A549 (cell line): ENCODE data around the gene SLC6A6. TPM values are rescaled to one million over a fixed set of nuclear protein-coding genes. Genes with fewer than 3 reads are reported as not detected.
A peak's percentile ranks its signal among the peaks of the same experiment; 100 is the strongest.
"Not testable (repeated sequence)": the region's sequence is repeated elsewhere in the genome, so short reads cannot be mapped to it uniquely, and the experiment has no call there.

Experiments used
- ATAC-seq, 2 experiments: fragments of 200-7000 bp in 1 of 2; fragments of >200 bp in 1 of 2; cut with Nextera tagmentation in 1 of 2; cut with Tn5 transposase in 1 of 2; 3 replicates each; pipeline versions ENCODE4 v1.8.0 to v1.9.1; 2018 to 2020; ENCODE audit warnings: mild to moderate bottlenecking in 1 of 2, moderate library complexity in 1 of 2
- CTCF ChIA-PET: fragments of 300-600 bp; sonication (Branson Sonifier 250); formaldehyde crosslinking; extraction: SDS; loops from one replicate; lab custom pipeline; 2021; ENCODE audit warnings: antibody characterized with exemption, inconsistent platforms; lab: Yijun Ruan, JAX
- POLR2A ChIA-PET: fragments of 350-600 bp; formaldehyde crosslinking; extraction: SDS; loops from one replicate; lab custom pipeline; 2021; ENCODE audit warnings: antibody characterized with exemption, inconsistent platforms; lab: Yijun Ruan, JAX
- DNase-seq, 2 experiments: peaks; one replicate each; pipeline versions ENCODE4 v3.0.0 to v3.0.0-alpha.2; 2011 to 2016; ENCODE audit warnings: low read depth in 1 of 2, low spot score in 1 of 2
- FAIRE-seq: peaks from 2 replicates; lab custom pipeline; 2011; peaks lifted over from hg19 to GRCh38; lab: Jason Lieb, UNC
- H3K27ac ChIP-seq, 2 experiments: fragments of >200 bp; sonication (Bioruptor Twin); formaldehyde crosslinking; 3 replicates each; pipeline ENCODE4 v1.5.1; 2016 to 2017
- H3K4me1 ChIP-seq: fragments of >200 bp; sonication (Bioruptor Twin); formaldehyde crosslinking; 3 replicates; pipeline ENCODE4 v1.6.1; 2016
- H3K4me2 ChIP-seq: fragments of >200 bp; sonication (Bioruptor Twin); formaldehyde crosslinking; 3 replicates; pipeline ENCODE4 v1.6.1; 2016
- H3K4me3 ChIP-seq: fragments of >200 bp; sonication (Bioruptor Twin); formaldehyde crosslinking; 3 replicates; pipeline ENCODE4 v1.5.1; 2016
- H3K9me3 ChIP-seq: fragments of >200 bp; sonication (Bioruptor Twin); formaldehyde crosslinking; 3 replicates; pipeline ENCODE4 v1.6.1; 2016
- CBX8 ChIP-seq: fragments of 200-600 bp; sonication (generic); IDR thresholded peaks from 2 replicates; pipeline ENCODE4 v1.6.1; 2016
- CHD2 ChIP-seq: fragments of 150-350 bp; IDR thresholded peaks from 2 replicates; pipeline ENCODE4 v1.6.1; 2014; ENCODE audit warnings: low read length; ENCODE audit not compliant: partially characterized antibody
- CHD4 ChIP-seq: fragments of 200-600 bp; sonication (generic); IDR thresholded peaks from 2 replicates; pipeline ENCODE4 v1.6.1; 2016; ENCODE audit warnings: antibody characterized with exemption, mild to moderate bottlenecking, borderline replicate concordance
- EHF ChIP-seq: fragments of 250-450 bp; sonication (Bioruptor Pico); IDR thresholded peaks from 2 replicates; pipeline ENCODE4 v1.5.0; 2020; ENCODE audit warnings: mild to moderate bottlenecking
- EP300 ChIP-seq, 2 experiments: fragments of >200 bp; sonication (Bioruptor Twin); formaldehyde crosslinking; IDR thresholded peaks; 2 replicates in 1 of 2; 3 replicates in 1 of 2; pipeline ENCODE4 v1.6.1; 2016 to 2017
- HOXA7 ChIP-seq: fragments of 250-450 bp; sonication (Bioruptor Pico); IDR thresholded peaks from 2 replicates; pipeline ENCODE4 v1.5.0; 2020; ENCODE audit warnings: mild to moderate bottlenecking, moderate library complexity
- JUNB ChIP-seq: fragments of >200 bp; sonication (Bioruptor Twin); formaldehyde crosslinking; IDR thresholded peaks from 2 replicates; pipeline ENCODE4 v1.6.1; 2016
- KDM1A ChIP-seq: fragments of 200-600 bp; sonication (generic); IDR thresholded peaks from 2 replicates; pipeline ENCODE4 v1.6.1; 2016; ENCODE audit warnings: low read depth, mild to moderate bottlenecking
- NR3C1 ChIP-seq: fragments of >200 bp; sonication (Bioruptor Twin); formaldehyde crosslinking; IDR thresholded peaks from 3 replicates; pipeline ENCODE4 v1.6.1; 2017
- POLR2AphosphoS2 ChIP-seq: conservative IDR thresholded peaks from 2 replicates; pipeline ENCODE4 v1.6.1; 2012; ENCODE audit warnings: low read length, improper control_type of control experiment, inconsistent platforms
- SMC3 ChIP-seq: fragments of >200 bp; sonication (Bioruptor Twin); formaldehyde crosslinking; IDR thresholded peaks from 3 replicates; pipeline ENCODE4 v1.6.1; 2018; ENCODE audit warnings: inconsistent platforms
- ZFP36 ChIP-seq: fragments of 450-650 bp; IDR thresholded peaks from 2 replicates; pipeline ENCODE4 v1.6.1; 2014; ENCODE audit warnings: borderline replicate concordance; ENCODE audit not compliant: partially characterized antibody
- ZNF302 ChIP-seq: fragments of 250-450 bp; sonication (Bioruptor Pico); IDR thresholded peaks from 2 replicates; pipeline ENCODE4 v1.9.0; 2021; ENCODE audit warnings: inconsistent platforms, mild to moderate bottlenecking, moderate library complexity
- ZSCAN20 ChIP-seq: fragments of 250-450 bp; sonication (Bioruptor Pico); IDR thresholded peaks from 2 replicates; pipeline ENCODE4 v1.8.0; 2022; ENCODE audit warnings: mild to moderate bottlenecking, moderate library complexity
- WGBS: methylation state at CpG from one replicate; pipeline ENCODE4 v1.1.6; 2017; ENCODE audit errors: missing lambda C conversion rate; 5-methylcytosine and 5-hydroxymethylcytosine counted together
- polyA plus RNA-seq, 4 experiments: library from polyadenylated mRNA; depleted of rRNA in 3 of 4; stranded (reverse); fragments of >200 nt; fragmentation: RNase III in 1 of 4; extraction: RNeasy Plus Mini Kit Qiagen cat#74134 plus additional on column Dnase treatment in 1 of 4; gene quantifications; 2 replicates in 3 of 4; 3 replicates in 1 of 4; pipeline ENCODE4 v1.2.3, GENCODE V29; 2011 to 2017
- TF ChIP-seq, protein P1 (sequence below): IDR thresholded peaks from 2 replicates; pipeline ENCODE4 v1.6.1; 2012
- TF ChIP-seq, protein P2 (sequence below): fragments of 450-650 bp; IDR thresholded peaks from 2 replicates; pipeline ENCODE4 v1.6.1; 2014; ENCODE audit warnings: antibody characterized with exemption
- TF ChIP-seq, protein P3 (sequence below): fragments of 150-350 bp; IDR thresholded peaks from 2 replicates; pipeline ENCODE4 v1.6.1; 2014; ENCODE audit warnings: low read depth, mild to moderate bottlenecking, low read length
- TF ChIP-seq, protein P4 (sequence below): fragments of 250-450 bp; sonication (Bioruptor Pico); IDR thresholded peaks from 2 replicates; pipeline ENCODE4 v1.5.0; 2021; ENCODE audit warnings: mild to moderate bottlenecking, moderate library complexity, borderline replicate concordance
- TF ChIP-seq, protein P5 (sequence below): fragments of 200-600 bp; sonication (generic); IDR thresholded peaks from 2 replicates; pipeline ENCODE4 v1.6.1; 2016; ENCODE audit warnings: antibody characterized with exemption, mild to moderate bottlenecking, moderate library complexity
- TF ChIP-seq, protein P6 (sequence below): fragments of >200 bp; sonication (Bioruptor Twin); formaldehyde crosslinking; IDR thresholded peaks from 3 replicates; pipeline ENCODE4 v1.6.1; 2016

The SLC6A6 gene
- polyA plus RNA-seq, 2 of the 4 experiments (the other 2 are of a cell fraction) = 73.3 to 73.8 TPM

DNA sequence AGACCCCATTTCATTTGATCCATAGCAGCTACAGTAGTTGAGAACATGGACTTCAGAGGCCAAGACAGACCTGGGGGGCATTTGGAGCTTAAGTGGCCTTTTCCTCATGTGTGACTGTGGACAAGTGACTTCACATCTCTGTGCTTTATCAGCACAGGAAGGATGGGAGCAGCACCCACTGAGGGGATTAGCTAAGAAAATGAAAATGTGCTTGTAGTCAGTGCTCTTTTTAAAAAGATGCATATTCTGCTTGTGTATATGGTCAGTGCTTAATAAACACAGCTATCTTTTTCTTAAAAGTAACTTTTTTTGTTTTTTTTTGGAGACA is 34.5 kb downstream of the SLC6A6 start:
- no peak for DNase-seq
- CTCF ChIA-PET = interaction anchor here (0.9 to 2.6 kb wide), 5 partner anchors 10 to 233 kb away, joined by 3 to 8 read pairs (median 5); no protein-coding TSS in a partner anchor
- TF ChIP-seq NR3C1 (no peak), SMC3 (no peak), CHD4 (no peak), HOXA7 (no peak)
- TF ChIP-seq, protein P1, sequence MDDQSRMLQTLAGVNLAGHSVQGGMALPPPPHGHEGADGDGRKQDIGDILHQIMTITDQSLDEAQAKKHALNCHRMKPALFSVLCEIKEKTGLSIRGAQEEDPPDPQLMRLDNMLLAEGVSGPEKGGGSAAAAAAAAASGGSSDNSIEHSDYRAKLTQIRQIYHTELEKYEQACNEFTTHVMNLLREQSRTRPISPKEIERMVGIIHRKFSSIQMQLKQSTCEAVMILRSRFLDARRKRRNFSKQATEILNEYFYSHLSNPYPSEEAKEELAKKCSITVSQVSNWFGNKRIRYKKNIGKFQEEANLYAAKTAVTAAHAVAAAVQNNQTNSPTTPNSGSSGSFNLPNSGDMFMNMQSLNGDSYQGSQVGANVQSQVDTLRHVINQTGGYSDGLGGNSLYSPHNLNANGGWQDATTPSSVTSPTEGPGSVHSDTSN = no peak
- TF ChIP-seq, protein P2, sequence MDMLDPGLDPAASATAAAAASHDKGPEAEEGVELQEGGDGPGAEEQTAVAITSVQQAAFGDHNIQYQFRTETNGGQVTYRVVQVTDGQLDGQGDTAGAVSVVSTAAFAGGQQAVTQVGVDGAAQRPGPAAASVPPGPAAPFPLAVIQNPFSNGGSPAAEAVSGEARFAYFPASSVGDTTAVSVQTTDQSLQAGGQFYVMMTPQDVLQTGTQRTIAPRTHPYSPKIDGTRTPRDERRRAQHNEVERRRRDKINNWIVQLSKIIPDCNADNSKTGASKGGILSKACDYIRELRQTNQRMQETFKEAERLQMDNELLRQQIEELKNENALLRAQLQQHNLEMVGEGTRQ = no peak
- TF ChIP-seq, all 56 proteins: peak for 0
- H3K4me2 ChIP-seq = no peak overlapping the region
- ATAC-seq (no peak), FAIRE-seq (no peak)
- peak overlapping the region in 1 of 2 experiments; percentile 53; a peak in 3 of 6 replicates for H3K27ac ChIP-seq
- peaks cover 96% of the 10 kb centered on the region for H3K4me1 ChIP-seq
- POLR2A ChIA-PET = interaction anchor here (0.7 to 0.8 kb wide), 2 partner anchors 35 to 258 kb away, joined by 3 to 4 read pairs; partner anchors contain the start of genes LSM3 and SLC6A6
- H3K4me3 ChIP-seq = no peak overlapping the region
- no peaks in the 10 kb centered on the region for H3K9me3 ChIP-seq

DNA sequence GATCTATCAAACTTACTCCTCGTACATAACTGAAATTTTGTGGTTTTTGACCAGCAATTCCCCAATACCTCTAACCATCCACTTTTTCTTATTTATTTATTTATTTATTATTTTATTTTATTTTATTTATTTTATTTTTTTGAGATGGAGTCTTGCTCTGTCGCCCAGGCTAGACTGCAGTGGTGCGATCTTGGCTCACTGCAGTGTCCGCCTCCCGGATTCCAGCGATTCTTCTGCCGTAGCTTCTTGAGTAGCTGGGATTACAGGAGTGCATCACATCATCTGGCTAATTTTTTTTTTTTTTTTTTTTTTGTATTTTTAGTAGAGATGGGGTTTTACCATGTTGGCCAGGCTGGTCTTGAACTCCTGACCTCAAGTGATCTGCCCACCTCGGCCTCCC is 35.3 kb downstream of the SLC6A6 start:
- peaks cover 94% of the 10 kb centered on the region for H3K4me1 ChIP-seq
- FAIRE-seq = not testable (repeated sequence)

DNA sequence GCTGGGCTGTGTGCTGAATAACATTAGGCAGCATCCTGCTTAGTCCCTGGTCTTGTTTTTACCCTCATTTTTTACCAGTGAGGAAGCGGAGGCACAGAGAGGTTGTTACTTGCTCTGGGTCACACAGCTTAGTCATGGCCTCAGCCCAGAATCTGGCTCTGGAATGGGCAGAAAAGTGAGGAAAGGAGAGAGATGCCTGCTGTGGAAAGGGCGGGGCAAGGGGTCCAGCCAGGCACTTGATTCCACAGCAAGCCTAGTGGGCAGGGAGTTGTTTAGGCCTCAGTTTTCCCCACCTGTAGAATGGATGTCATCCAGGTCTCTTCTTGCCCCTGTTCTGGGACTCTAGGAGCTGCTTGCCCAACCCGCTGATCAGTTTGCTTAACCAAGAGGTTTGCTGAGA is 35.9 kb downstream of the SLC6A6 start:
- Histone ChIP-seq H3K4me3 (no peak overlapping the region), H3K4me1 (peaks cover 88% of the 10 kb centered on the region), H3K4me2 (no peak overlapping the region), H3K27ac (peak overlapping the region in 1 of 2 experiments; percentile 68; a peak in 2 of 6 replicates), H3K9me3 (no peaks in the 10 kb centered on the region)
- WGBS = 92% methylated on average over 3 of the region's 3 CpGs
- POLR2A ChIA-PET = no interaction called here
- TF ChIP-seq, protein P2 = no peak
- TF ChIP-seq POLR2AphosphoS2 (no peak), EHF (CRISPR knock-in tag) (no peak), KDM1A (peak; percentile 86; the same call in 1 of the 2 replicates), EP300 (IDR thresholded peaks at IDR 0.05) (no peak), CHD2 (no peak), ZSCAN20 (CRISPR knock-in tag) (no peak), CBX8 (no peak), JUNB (no peak), ZFP36 (peak; percentile 56), ZNF302 (no peak), HOXA7 (no peak)
- TF ChIP-seq, protein P3, sequence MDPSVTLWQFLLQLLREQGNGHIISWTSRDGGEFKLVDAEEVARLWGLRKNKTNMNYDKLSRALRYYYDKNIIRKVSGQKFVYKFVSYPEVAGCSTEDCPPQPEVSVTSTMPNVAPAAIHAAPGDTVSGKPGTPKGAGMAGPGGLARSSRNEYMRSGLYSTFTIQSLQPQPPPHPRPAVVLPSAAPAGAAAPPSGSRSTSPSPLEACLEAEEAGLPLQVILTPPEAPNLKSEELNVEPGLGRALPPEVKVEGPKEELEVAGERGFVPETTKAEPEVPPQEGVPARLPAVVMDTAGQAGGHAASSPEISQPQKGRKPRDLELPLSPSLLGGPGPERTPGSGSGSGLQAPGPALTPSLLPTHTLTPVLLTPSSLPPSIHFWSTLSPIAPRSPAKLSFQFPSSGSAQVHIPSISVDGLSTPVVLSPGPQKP = no peak
- TF ChIP-seq, protein P1 = no peak
- TF ChIP-seq, protein P4, sequence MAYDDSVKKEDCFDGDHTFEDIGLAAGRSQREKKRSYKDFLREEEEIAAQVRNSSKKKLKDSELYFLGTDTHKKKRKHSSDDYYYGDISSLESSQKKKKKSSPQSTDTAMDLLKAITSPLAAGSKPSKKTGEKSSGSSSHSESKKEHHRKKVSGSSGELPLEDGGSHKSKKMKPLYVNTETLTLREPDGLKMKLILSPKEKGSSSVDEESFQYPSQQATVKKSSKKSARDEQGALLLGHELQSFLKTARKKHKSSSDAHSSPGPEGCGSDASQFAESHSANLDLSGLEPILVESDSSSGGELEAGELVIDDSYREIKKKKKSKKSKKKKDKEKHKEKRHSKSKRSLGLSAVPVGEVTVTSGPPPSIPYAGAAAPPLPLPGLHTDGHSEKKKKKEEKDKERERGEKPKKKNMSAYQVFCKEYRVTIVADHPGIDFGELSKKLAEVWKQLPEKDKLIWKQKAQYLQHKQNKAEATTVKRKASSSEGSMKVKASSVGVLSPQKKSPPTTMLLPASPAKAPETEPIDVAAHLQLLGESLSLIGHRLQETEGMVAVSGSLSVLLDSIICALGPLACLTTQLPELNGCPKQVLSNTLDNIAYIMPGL = no peak
- TF ChIP-seq, protein P5, sequence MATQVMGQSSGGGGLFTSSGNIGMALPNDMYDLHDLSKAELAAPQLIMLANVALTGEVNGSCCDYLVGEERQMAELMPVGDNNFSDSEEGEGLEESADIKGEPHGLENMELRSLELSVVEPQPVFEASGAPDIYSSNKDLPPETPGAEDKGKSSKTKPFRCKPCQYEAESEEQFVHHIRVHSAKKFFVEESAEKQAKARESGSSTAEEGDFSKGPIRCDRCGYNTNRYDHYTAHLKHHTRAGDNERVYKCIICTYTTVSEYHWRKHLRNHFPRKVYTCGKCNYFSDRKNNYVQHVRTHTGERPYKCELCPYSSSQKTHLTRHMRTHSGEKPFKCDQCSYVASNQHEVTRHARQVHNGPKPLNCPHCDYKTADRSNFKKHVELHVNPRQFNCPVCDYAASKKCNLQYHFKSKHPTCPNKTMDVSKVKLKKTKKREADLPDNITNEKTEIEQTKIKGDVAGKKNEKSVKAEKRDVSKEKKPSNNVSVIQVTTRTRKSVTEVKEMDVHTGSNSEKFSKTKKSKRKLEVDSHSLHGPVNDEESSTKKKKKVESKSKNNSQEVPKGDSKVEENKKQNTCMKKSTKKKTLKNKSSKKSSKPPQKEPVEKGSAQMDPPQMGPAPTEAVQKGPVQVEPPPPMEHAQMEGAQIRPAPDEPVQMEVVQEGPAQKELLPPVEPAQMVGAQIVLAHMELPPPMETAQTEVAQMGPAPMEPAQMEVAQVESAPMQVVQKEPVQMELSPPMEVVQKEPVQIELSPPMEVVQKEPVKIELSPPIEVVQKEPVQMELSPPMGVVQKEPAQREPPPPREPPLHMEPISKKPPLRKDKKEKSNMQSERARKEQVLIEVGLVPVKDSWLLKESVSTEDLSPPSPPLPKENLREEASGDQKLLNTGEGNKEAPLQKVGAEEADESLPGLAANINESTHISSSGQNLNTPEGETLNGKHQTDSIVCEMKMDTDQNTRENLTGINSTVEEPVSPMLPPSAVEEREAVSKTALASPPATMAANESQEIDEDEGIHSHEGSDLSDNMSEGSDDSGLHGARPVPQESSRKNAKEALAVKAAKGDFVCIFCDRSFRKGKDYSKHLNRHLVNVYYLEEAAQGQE = no peak
- TF ChIP-seq, protein P6, sequence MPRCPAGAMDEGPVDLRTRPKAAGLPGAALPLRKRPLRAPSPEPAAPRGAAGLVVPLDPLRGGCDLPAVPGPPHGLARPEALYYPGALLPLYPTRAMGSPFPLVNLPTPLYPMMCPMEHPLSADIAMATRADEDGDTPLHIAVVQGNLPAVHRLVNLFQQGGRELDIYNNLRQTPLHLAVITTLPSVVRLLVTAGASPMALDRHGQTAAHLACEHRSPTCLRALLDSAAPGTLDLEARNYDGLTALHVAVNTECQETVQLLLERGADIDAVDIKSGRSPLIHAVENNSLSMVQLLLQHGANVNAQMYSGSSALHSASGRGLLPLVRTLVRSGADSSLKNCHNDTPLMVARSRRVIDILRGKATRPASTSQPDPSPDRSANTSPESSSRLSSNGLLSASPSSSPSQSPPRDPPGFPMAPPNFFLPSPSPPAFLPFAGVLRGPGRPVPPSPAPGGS = no peak
- no peak for ATAC-seq
- FAIRE-seq = no peak
- DNase-seq = no peak
- CTCF ChIA-PET = interaction anchor here (1.4 to 2.6 kb wide), 6 partner anchors 10 to 235 kb away, joined by 5 to 11 read pairs (median 8); no protein-coding TSS in a partner anchor

More for the DNA sequence above, 35.3 kb downstream of the SLC6A6 start:
- 88% methylated on average over 8 of the region's 8 CpGs for WGBS
- DNase-seq, H3K9me3 ChIP-seq, H3K4me3 ChIP-seq, H3K4me2 ChIP-seq, H3K27ac ChIP-seq, ATAC-seq: not testable (repeated sequence)
- POLR2A ChIA-PET = interaction anchor here (0.7 kb wide), 1 partner anchor 259 kb away, joined by 3 read pairs; the partner anchor contains the start of gene LSM3
- CTCF ChIA-PET = interaction anchor here (1.1 to 2.6 kb wide), 7 partner anchors 10 to 234 kb away, joined by 3 to 11 read pairs (median 7); no protein-coding TSS in a partner anchor
